HepG2 (cell line): ENCODE measurements around the gene SOBP. TPM values are rescaled to one million over a fixed set of nuclear protein-coding genes. Genes with fewer than 3 reads are reported as not detected.

Experiments used
- ATAC-seq: fragments of 200-7000 bp; cut with Tn5 transposase; 3 replicates; pipeline ENCODE4 v1.9.1; 2020; ENCODE audit warnings: mild to moderate bottlenecking, moderate library complexity
- BruUV-seq: library from RNA; stranded (reverse); fragments of 400-500 nt; replicated peaks from 2 replicates; lab custom pipeline; 2021; lab: Mats Ljungman, UMichigan
- CTCF ChIA-PET: fragments of 300-600 bp; formaldehyde crosslinking; extraction: SDS; loops from one replicate; lab custom pipeline; 2021; ENCODE audit warnings: low total read pairs, inconsistent platforms, low intra/inter-chr PET ratio; lab: Yijun Ruan, JAX
- POLR2A ChIA-PET: fragments of 350-600 bp; sonication (Branson Sonifier 250); formaldehyde crosslinking; loops from one replicate; lab custom pipeline; 2020; ENCODE audit warnings: antibody characterized with exemption, inconsistent platforms; lab: Yijun Ruan, JAX
- DNase-seq: peaks from one replicate; pipeline ENCODE4 v3.0.0-alpha.2; 2015; ENCODE audit warnings: low spot score
- FAIRE-seq: peaks from 3 replicates; lab custom pipeline; 2011; peaks lifted over from hg19 to GRCh38; lab: Jason Lieb, UNC
- H2AFZ ChIP-seq: one replicate; pipeline ENCODE4 v1.6.1; 2011; ENCODE audit warnings: low read length, inconsistent platforms
- H3K27ac ChIP-seq: fragments of 300-600 bp; 3 replicates; pipeline ENCODE4 v1.8.0; 2011; ENCODE audit warnings: mixed run types, mild to moderate bottlenecking, mixed read lengths, low read length, inconsistent platforms; ENCODE audit not compliant: insufficient read depth; ENCODE audit errors: extremely low read length
- H3K27me3 ChIP-seq, 2 experiments: fragments of 200-600 bp in 1 of 2; 2 replicates in 1 of 2; 3 replicates in 1 of 2; pipeline versions ENCODE4 v1.6.0 to v1.8.0; 2011; ENCODE audit warnings: low read length in 2 of 2, mild to moderate bottlenecking in 2 of 2, moderate library complexity in 2 of 2, inconsistent platforms in 1 of 2; ENCODE audit not compliant: insufficient read depth in 2 of 2, control insufficient read depth in 1 of 2
- H3K36me3 ChIP-seq, 2 experiments: fragments of 200-600 bp in 1 of 2; replicated peaks in 1 of 2; 2 replicates in 1 of 2; 3 replicates in 1 of 2; pipeline versions ENCODE4 v1.5.1 to v1.8.0; 2011; ENCODE audit warnings: low read length in 2 of 2, inconsistent platforms in 1 of 2; ENCODE audit not compliant: insufficient read depth in 2 of 2, control insufficient read depth in 1 of 2
- H3K4me1 ChIP-seq: 2 replicates; pipeline ENCODE4 v1.5.1; 2012; ENCODE audit warnings: low read length, inconsistent platforms; ENCODE audit not compliant: insufficient read depth
- H3K4me2 ChIP-seq: 2 replicates; pipeline ENCODE4 v1.6.0; 2011; ENCODE audit warnings: low read depth, low read length, inconsistent platforms
- H3K4me3 ChIP-seq, 3 experiments: fragments of 200-600 bp in 1 of 3; sonication (generic), shearing (Covaris generic) in 1 of 3; replicated peaks in 1 of 3; 2 replicates each; pipeline ENCODE4 v1.5.1; 2011 to 2016; ENCODE audit warnings: low read length in 3 of 3, inconsistent platforms in 2 of 3, low read depth in 2 of 3, mild to moderate bottlenecking in 2 of 3, control low read depth in 1 of 3, mixed read lengths in 1 of 3; ENCODE audit not compliant: insufficient read depth in 1 of 3
- H3K79me2 ChIP-seq: one replicate; pipeline ENCODE4 v1.6.1; 2011; ENCODE audit warnings: low read length, inconsistent platforms; ENCODE audit not compliant: insufficient read depth
- H3K9ac ChIP-seq: 2 replicates; pipeline ENCODE4 v1.6.0; 2011; ENCODE audit warnings: mild to moderate bottlenecking, low read depth, low read length, inconsistent platforms; ENCODE audit not compliant: insufficient read depth
- H3K9me3 ChIP-seq: 2 replicates; pipeline ENCODE4 v1.5.1; 2012; ENCODE audit warnings: mild to moderate bottlenecking, low read length
- H4K20me1 ChIP-seq: 2 replicates; pipeline ENCODE4 v1.6.0; 2011; ENCODE audit warnings: inconsistent platforms, mild to moderate bottlenecking, low read length, moderate library complexity; ENCODE audit not compliant: insufficient read depth
- BRD4 ChIP-seq: sonication (generic); formaldehyde crosslinking; IDR thresholded peaks from 2 replicates; pipeline ENCODE4 v1.4.0; 2020; ENCODE audit warnings: missing genetic modification reagents
- MEIS2 ChIP-seq: sonication (generic); formaldehyde crosslinking; IDR thresholded peaks from 2 replicates; pipeline ENCODE4 v1.9.0; 2021; ENCODE audit warnings: mild to moderate bottlenecking, missing genetic modification reagents
- NR2F1 ChIP-seq, 2 experiments: fragments of 450-650 bp in 1 of 2; formaldehyde crosslinking in 1 of 2; IDR thresholded peaks; 2 replicates each; pipeline versions ENCODE4 v1.5.0 to v1.6.1; 2016 to 2020; ENCODE audit warnings: mild to moderate bottlenecking in 1 of 2, missing compliant biosample characterization in 1 of 2, missing genetic modification reagents in 1 of 2, moderate library complexity in 1 of 2
- ONECUT2 ChIP-seq: sonication (generic); formaldehyde crosslinking; IDR thresholded peaks from 2 replicates; pipeline ENCODE4 v1.4.0; 2020; ENCODE audit warnings: missing genetic modification reagents
- SAFB2 ChIP-seq: sonication (generic); formaldehyde crosslinking; IDR thresholded peaks from 2 replicates; pipeline ENCODE4 v1.5.1; 2020; ENCODE audit warnings: missing genetic modification reagents, low read depth, mild to moderate bottlenecking, borderline replicate concordance
- U2AF1 ChIP-seq: fragments of 200-400 bp; formaldehyde crosslinking; optimal IDR thresholded peaks from 2 replicates; pipeline ENCODE3; 2017; ENCODE audit warnings: mild to moderate bottlenecking, low read depth, low read length
- ZFP1 ChIP-seq: IDR thresholded peaks from 2 replicates; pipeline ENCODE4 v1.6.1; 2016
- ZNF446 ChIP-seq: sonication (generic); formaldehyde crosslinking; IDR thresholded peaks from 2 replicates; pipeline ENCODE4 v1.5.0; 2020; ENCODE audit warnings: mild to moderate bottlenecking, missing genetic modification reagents
- WGBS: methylation state at CpG from one replicate; pipeline ENCODE4 v1.1.6; 2017; ENCODE audit warnings: low lambda C conversion rate; 5-methylcytosine and 5-hydroxymethylcytosine counted together
- in situ Hi-C: cut with HindIII; loops from 2 replicates; pipeline ENCODE4 v1.10.0; 2017; ENCODE audit warnings: low pct_unique_long_range_greater_than_20kb; ENCODE audit not compliant: extremely low pct_ligation_motif_present
- intact Hi-C: fragments of 100-400 bp; cut with micrococcal nuclease; formaldehyde crosslinking; loops from one replicate; pipeline ENCODE4 v1.10.0; 2022; ENCODE audit not compliant: unreplicated experiment
- polyA plus RNA-seq, 8 experiments: library from polyadenylated mRNA; depleted of rRNA in 3 of 8; stranded (reverse) in 7 of 8; unstranded in 1 of 8; fragments of >200 nt; fragmentation: Illumina TruSeq in 4 of 8; extraction: Trizol in 4 of 8; gene quantifications; 2 replicates each; pipeline versions ENCODE4 v1.2.1 to v1.2.3, GENCODE V29; 2011 to 2016; ENCODE audit warnings: low read depth in 4 of 8, missing spikeins in 1 of 8, mixed read lengths in 1 of 8; ENCODE audit not compliant: insufficient read depth in 1 of 8
- total RNA-seq, 5 experiments: library from RNA; depleted of rRNA; stranded (reverse); fragments of >200 nt; fragmentation: Illumina TruSeq; extraction: Trizol; gene quantifications; 2 replicates each; pipeline ENCODE4 v1.2.3, GENCODE V29; 2016; ENCODE audit warnings: low read depth in 1 of 5
- TF ChIP-seq, protein P1 (sequence below): sonication (generic); formaldehyde crosslinking; IDR thresholded peaks from 2 replicates; pipeline ENCODE4 v1.4.0; 2020; ENCODE audit warnings: mild to moderate bottlenecking, low read depth, missing genetic modification reagents
- TF ChIP-seq, protein P2 (sequence below): sonication (generic); formaldehyde crosslinking; IDR thresholded peaks from 2 replicates; pipeline ENCODE4 v1.4.0; 2020; ENCODE audit warnings: missing genetic modification reagents, low read depth, mild to moderate bottlenecking, borderline replicate concordance
- TF ChIP-seq, protein P3 (sequence below): sonication (generic); formaldehyde crosslinking; IDR thresholded peaks from 2 replicates; pipeline ENCODE4 v1.4.0; 2020; ENCODE audit warnings: missing genetic modification reagents
- TF ChIP-seq, protein P4 (sequence below): sonication (generic); formaldehyde crosslinking; IDR thresholded peaks from 2 replicates; pipeline ENCODE4 v1.8.0; 2022; ENCODE audit warnings: mild to moderate bottlenecking, missing genetic modification reagents
- TF ChIP-seq, protein P5 (sequence below): sonication (generic); formaldehyde crosslinking; IDR thresholded peaks from 2 replicates; pipeline ENCODE4 v1.4.0; 2020; ENCODE audit warnings: mild to moderate bottlenecking, missing genetic modification reagents

The SOBP gene
- total and polyA plus RNA-seq, 2 of the 13 experiments (the other 11 are each of a cell fraction or from before 2014, with no cell fraction given) = 1.5 to 6.9 TPM

DNA sequence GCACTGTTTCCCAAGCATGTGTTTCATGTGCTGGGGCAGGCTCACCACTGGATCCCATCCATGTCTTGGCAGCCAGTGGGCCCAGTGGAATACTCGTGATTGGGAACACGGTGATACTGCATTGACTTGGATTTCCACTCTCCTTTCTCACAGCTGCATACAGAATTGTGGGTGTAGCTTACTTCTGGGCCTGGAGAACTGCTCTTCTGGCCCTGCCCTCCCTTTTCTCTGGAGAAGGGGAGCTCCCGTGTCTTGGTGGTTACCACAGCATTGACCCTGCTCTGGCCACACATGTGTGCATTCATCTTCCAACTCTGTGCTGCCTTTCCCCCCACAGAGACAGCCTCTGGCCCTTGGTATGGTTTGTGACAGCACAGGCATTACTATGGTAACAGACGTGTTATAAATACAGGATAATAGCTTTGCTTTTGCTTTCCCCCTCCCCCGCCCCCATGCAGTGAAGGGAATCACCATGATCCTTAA lies 21.6 kb downstream of the SOBP start:
- CTCF ChIA-PET = no interaction called here
- H2AFZ ChIP-seq = no peak overlapping the region
- no peaks in the 10 kb centered on the region for H3K79me2 ChIP-seq
- intact Hi-C loops = no loop called here
- no peak overlapping the region for H3K27ac ChIP-seq
- no peak for ATAC-seq
- H3K9me3 ChIP-seq = no peaks in the 10 kb centered on the region
- no peak overlapping the region for H3K4me2 ChIP-seq
- BruUV-seq = no TSS peak
- TF ChIP-seq, protein P1, sequence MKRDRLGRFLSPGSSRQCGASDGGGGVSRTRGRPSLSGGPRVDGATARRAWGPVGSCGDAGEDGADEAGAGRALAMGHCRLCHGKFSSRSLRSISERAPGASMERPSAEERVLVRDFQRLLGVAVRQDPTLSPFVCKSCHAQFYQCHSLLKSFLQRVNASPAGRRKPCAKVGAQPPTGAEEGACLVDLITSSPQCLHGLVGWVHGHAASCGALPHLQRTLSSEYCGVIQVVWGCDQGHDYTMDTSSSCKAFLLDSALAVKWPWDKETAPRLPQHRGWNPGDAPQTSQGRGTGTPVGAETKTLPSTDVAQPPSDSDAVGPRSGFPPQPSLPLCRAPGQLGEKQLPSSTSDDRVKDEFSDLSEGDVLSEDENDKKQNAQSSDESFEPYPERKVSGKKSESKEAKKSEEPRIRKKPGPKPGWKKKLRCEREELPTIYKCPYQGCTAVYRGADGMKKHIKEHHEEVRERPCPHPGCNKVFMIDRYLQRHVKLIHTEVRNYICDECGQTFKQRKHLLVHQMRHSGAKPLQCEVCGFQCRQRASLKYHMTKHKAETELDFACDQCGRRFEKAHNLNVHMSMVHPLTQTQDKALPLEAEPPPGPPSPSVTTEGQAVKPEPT (CRISPR knock-in tag) = no peak
- TF ChIP-seq, protein P2, sequence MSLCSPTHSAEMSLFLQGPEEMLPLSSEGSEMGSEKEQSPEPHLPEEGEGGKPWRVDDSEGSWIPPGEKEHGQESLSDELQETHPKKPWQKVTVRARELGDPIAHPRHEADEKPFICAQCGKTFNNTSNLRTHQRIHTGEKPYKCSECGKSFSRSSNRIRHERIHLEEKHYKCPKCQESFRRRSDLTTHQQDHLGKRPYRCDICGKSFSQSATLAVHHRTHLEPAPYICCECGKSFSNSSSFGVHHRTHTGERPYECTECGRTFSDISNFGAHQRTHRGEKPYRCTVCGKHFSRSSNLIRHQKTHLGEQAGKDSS = no peak
- TF ChIP-seq ONECUT2 (CRISPR knock-in tag) = no peak
- TF ChIP-seq, protein P3, sequence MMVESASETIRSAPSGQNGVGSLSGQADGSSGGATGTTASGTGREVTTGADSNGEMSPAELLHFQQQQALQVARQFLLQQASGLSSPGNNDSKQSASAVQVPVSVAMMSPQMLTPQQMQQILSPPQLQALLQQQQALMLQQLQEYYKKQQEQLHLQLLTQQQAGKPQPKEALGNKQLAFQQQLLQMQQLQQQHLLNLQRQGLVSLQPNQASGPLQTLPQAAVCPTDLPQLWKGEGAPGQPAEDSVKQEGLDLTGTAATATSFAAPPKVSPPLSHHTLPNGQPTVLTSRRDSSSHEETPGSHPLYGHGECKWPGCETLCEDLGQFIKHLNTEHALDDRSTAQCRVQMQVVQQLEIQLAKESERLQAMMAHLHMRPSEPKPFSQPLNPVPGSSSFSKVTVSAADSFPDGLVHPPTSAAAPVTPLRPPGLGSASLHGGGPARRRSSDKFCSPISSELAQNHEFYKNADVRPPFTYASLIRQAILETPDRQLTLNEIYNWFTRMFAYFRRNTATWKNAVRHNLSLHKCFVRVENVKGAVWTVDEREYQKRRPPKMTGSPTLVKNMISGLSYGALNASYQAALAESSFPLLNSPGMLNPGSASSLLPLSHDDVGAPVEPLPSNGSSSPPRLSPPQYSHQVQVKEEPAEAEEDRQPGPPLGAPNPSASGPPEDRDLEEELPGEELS (CRISPR knock-in tag) = no peak
- TF ChIP-seq ZNF446 (CRISPR knock-in tag) = no peak
- TF ChIP-seq, protein P4, sequence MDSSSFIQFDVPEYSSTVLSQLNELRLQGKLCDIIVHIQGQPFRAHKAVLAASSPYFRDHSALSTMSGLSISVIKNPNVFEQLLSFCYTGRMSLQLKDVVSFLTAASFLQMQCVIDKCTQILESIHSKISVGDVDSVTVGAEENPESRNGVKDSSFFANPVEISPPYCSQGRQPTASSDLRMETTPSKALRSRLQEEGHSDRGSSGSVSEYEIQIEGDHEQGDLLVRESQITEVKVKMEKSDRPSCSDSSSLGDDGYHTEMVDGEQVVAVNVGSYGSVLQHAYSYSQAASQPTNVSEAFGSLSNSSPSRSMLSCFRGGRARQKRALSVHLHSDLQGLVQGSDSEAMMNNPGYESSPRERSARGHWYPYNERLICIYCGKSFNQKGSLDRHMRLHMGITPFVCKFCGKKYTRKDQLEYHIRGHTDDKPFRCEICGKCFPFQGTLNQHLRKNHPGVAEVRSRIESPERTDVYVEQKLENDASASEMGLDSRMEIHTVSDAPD (CRISPR knock-in tag) = no peak
- TF ChIP-seq NR2F1 (CRISPR knock-in tag; IDR thresholded peaks at IDR 0.05) = no peak
- no peak for TF ChIP-seq MEIS2 (CRISPR knock-in tag)
- TF ChIP-seq U2AF1 = no peak
- TF ChIP-seq ZFP1 = no peak
- TF ChIP-seq, protein P5, sequence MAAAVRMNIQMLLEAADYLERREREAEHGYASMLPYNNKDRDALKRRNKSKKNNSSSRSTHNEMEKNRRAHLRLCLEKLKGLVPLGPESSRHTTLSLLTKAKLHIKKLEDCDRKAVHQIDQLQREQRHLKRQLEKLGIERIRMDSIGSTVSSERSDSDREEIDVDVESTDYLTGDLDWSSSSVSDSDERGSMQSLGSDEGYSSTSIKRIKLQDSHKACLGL = no peak
- no peak for TF ChIP-seq SAFB2 (CRISPR knock-in tag)
- TF ChIP-seq BRD4 (CRISPR knock-in tag) = no peak
- TF ChIP-seq, all 625 proteins: peak for 0
- Histone ChIP-seq H3K9ac (no peak overlapping the region), H3K36me3 (peaks cover 7 to 37% of the 10 kb centered on the region in 2 experiments; a peak in 3 of 5 replicates), H4K20me1 (no peaks in the 10 kb centered on the region), H3K4me3 (no peak overlapping the region), H3K4me1 (no peaks in the 10 kb centered on the region), H3K27me3 (no peaks in the 10 kb centered on the region)
- 84% methylated on average over 5 of the region's 5 CpGs for WGBS
- no peak for DNase-seq
- FAIRE-seq = no peak
- POLR2A ChIA-PET = interaction anchor here (1.4 kb wide), 1 partner anchor 18 kb away, joined by 3 read pairs; no protein-coding TSS in a partner anchor
- in situ Hi-C loops = no loop called here
